GM20000 (cell line): ENCODE measurements around the gene USP46.
A peak's percentile ranks its signal among the peaks of the same experiment; 100 is the strongest.

Source experiments
- DNase-seq: peaks from one replicate; pipeline ENCODE4 v3.0.0; 2012; ENCODE audit warnings: low spot score
- CTCF ChIP-seq: IDR thresholded peaks from 2 replicates; pipeline ENCODE4 v1.5.1; 2012; ENCODE audit warnings: mild to moderate bottlenecking, control low read depth; ENCODE audit errors: extremely low read depth, missing control alignments

The USP46 gene

GRCh38 chr4:52670121-52670520 is 11.0 kb upstream of the USP46 start:
- no peak for DNase-seq
- no peak for TF ChIP-seq CTCF

- TF ChIP-seq CTCF, result peak; percentile 34
- DNase-seq, result peak; percentile 57
Measured at GRCh38 chr4:52665592-52665991, 6.5 kb upstream of the USP46 start.

- TF ChIP-seq CTCF, result no peak
- no peak for DNase-seq
Measured at GRCh38 chr4:52664479-52664878, 5.4 kb upstream of the USP46 start.

GRCh38 chr4:52661966-52662690 is 3.0 kb upstream of the USP46 start:
- TF ChIP-seq CTCF, result no peak

GRCh38 chr4:52660643-52661042 is 1.5 kb upstream of the USP46 start:
- TF ChIP-seq CTCF, result no peak
- no peak for DNase-seq

More at GRCh38 chr4:52661966-52662690, 3.0 kb upstream of the USP46 start:
- DNase-seq, result no peak

GRCh38 chr4:52659722-52660261 is 691 bp upstream of the USP46 start:
- no peak for TF ChIP-seq CTCF
- DNase-seq, result peak; percentile 49

- TF ChIP-seq CTCF, result no peak
- peak; percentile 56 for DNase-seq
Measured at GRCh38 chr4:52658641-52659000, 480 bp downstream of the USP46 start.
